HUES48 (cell line): ENCODE results near the gene ADGRF3.

Experiments
- H3K27ac ChIP-seq: one replicate; pipeline ENCODE4 v1.7.0; 2013; ENCODE audit warnings: low read depth, low read length, inconsistent platforms
- H3K27me3 ChIP-seq: 2 replicates; pipeline ENCODE4 v1.6.1; 2013; ENCODE audit warnings: mild to moderate bottlenecking, low read length; ENCODE audit not compliant: control insufficient read depth, insufficient read depth
- H3K36me3 ChIP-seq: 2 replicates; pipeline ENCODE4 v1.6.1; 2013; ENCODE audit warnings: low read length; ENCODE audit not compliant: control insufficient read depth, insufficient read depth
- H3K4me1 ChIP-seq: 2 replicates; pipeline ENCODE4 v1.6.1; 2013; ENCODE audit warnings: mild to moderate bottlenecking, low read length; ENCODE audit not compliant: control insufficient read depth, insufficient read depth
- H3K4me3 ChIP-seq: 2 replicates; pipeline ENCODE4 v1.5.1; 2013; ENCODE audit warnings: mild to moderate bottlenecking, low read depth, low read length
- H3K9ac ChIP-seq: 2 replicates; pipeline ENCODE4 v1.6.1; 2013; ENCODE audit warnings: mild to moderate bottlenecking, low read depth, low read length, moderate library complexity
- H3K9me3 ChIP-seq: 2 replicates; pipeline ENCODE4 v1.6.1; 2013; ENCODE audit warnings: low read length; ENCODE audit not compliant: control insufficient read depth, insufficient read depth

The ADGRF3 gene

DNA sequence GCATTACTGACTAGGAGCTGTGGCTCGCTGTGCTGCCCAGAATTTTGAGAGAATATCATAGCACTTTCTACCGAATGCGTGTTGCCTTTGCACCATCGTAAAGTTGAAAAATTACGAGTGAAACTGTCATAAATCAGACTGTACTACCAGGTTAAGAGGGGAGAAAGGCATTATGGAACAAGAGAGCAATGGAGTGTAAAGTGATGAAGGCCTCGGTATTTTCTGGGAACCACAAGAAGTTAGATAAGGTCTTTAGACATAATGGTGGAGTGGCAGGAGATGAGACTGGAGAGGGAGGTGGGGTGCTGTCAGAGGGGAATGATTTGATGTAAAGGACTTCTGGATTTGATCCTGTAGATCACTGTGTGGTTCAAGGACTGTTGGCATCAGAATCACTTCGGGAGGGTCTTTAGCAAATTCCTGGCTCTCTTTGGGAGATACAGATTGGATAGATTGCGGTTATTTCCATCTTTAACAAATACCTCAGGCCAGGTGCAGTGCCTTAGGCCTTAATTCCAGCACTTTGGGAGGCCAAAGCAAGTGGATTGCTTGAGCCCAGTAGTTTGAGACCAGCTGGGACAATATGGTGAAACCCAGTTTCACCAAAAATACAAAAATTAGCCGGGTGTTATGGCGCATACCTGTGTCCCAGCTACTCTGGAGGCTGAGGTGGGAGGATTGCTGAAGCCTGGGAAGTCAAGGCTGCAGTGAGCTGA is 4.9 kb upstream of the ADGRF3 start:
- no peak overlapping the region for H3K9ac ChIP-seq
- no peak overlapping the region for H3K27ac ChIP-seq
- H3K4me1 ChIP-seq, result peaks cover 29% of the 10 kb centered on the region
- H3K9me3 ChIP-seq, result no peaks in the 10 kb centered on the region
- peaks cover 5% of the 10 kb centered on the region for H3K36me3 ChIP-seq
- H3K27me3 ChIP-seq, result no peaks in the 10 kb centered on the region
- H3K4me3 ChIP-seq, result no peak overlapping the region

DNA sequence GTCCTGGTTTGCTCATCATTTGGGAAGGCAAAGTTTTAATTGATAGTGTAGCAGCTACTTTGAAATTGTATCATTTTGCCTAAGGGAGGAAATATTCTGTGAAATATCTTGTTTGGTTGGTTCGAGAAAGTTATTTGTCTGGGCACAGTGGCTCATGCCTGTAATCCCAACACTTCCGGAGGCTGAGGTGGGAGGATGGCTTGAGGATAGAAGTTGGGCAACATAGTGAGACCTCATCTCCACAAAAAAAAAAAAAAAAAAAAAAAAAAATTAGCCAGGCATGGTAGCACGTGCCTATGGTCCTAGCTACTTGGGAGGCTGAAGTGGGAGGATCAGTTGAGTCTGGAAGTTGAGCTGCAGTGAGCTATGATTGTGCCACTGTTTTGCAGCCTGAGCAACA is 3.1 kb upstream of the ADGRF3 start:
- Histone ChIP-seq H3K27me3 (no peaks in the 10 kb centered on the region), H3K4me3 (no peak overlapping the region), H3K27ac (no peak overlapping the region), H3K4me1 (peaks cover 20% of the 10 kb centered on the region), H3K9ac (no peak overlapping the region), H3K36me3 (peaks cover 4% of the 10 kb centered on the region), H3K9me3 (no peaks in the 10 kb centered on the region)

DNA sequence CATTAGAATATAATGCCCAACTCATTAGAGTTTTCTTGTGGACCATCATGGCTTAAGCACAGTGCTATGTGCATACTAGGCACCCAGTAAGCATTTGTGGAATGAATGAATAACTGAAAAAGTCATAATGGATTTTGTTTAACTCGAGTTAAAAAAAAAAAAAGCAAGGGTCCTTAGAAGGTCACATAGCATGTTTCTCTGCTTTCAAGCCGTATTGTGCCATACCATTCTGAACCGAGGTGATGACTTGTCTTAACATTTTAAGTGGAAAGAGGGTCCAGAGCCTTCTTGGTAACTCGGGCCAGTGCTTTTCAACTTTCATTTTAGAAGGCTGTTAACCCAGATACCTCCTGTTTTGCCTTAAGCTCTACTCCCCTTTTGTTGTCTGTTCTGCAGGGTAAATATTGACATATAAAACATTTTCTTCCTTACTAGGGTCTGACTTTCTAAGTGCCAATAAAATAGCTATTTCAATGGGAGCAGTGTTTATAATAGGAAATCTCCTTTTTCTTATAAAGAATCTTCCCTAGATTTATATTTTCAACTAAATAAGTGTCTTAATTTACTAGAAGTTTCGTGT is 787 bp upstream of the ADGRF3 start:
- H3K36me3 ChIP-seq, result no peaks in the 10 kb centered on the region; the same call in 1 of the 2 replicates
- no peak overlapping the region for H3K9ac ChIP-seq
- peak overlapping the region; percentile 78 for H3K4me3 ChIP-seq
- no peaks in the 10 kb centered on the region for H3K9me3 ChIP-seq
- H3K4me1 ChIP-seq, result peaks cover 20% of the 10 kb centered on the region
- no peaks in the 10 kb centered on the region for H3K27me3 ChIP-seq
- H3K27ac ChIP-seq, result no peak overlapping the region

DNA sequence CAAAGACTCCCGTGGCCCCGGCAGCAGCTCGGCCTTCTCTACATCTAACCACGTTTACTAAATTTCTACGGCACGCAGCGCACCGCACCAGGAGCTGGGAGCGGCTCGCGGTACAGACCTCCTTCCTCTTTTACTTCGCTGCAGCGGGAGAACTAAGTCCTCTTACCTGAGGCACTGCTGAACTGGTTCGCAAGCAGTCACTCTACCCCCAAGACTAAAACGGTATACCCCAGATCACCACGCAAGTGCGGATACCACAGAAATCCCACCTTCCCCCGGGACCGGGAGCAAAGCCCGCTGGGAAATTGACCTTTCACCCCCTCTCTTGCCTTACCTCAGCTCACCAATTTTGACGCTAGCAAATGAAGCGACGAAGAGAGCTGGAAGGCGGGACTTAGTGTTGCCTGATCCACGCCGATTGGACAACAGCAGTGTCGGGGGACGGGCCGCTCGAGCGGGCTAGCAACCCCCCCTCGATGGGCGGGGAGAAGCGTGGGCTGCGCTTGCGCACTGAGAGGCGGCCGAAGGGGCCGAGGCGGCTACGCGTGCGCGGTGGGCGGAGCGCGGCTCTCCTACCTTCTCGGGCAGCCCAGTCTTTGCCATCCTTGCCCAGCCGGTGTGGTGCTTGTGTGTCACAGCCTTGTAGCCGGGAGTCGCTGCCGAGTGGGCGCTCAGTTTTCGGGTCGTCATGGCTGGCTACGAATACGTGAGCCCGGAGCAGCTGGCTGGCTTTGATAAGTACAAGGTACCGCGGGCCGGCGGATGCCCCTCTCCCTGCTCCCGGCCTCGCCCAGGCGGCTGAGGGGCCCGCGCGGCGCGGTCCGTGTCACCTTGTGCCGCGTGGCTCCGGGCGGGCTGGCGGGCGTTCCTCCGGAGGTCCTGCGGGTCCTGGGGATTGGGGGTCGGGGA is 790 bp downstream of the ADGRF3 start, which contains the start of gene SELENOI:
TSS of gene SELENOI (plus strand) at position 599 of the 909 bp plus-strand sequence. CDS start at position 689, 90 bp downstream.
- Histone ChIP-seq H3K27me3 (no peaks in the 10 kb centered on the region), H3K36me3 (no peaks in the 10 kb centered on the region; the same call in 1 of the 2 replicates), H3K27ac (peak within 1 kb of the TSS; percentile 95), H3K4me3 (peak within 1 kb of the TSS; percentile 78), H3K9ac (peak within 1 kb of the TSS; percentile 84), H3K9me3 (no peaks in the 10 kb centered on the region), H3K4me1 (peaks cover 20% of the 10 kb centered on the region)

DNA sequence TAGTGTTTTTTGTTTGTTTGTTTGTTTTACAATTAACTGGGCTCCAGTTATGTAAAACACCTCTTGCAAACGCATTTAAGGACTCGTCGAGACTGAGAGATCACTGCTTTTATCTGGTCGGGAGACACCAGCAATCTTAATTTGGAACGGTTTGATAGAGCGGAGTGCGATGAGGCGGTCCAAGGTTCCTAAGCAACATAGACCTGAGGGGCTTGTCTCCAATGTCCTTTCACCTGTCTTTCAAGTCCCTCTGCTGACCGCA is 1.4 kb downstream of the ADGRF3 start:
- Histone ChIP-seq H3K36me3 (no peaks in the 10 kb centered on the region; the same call in 1 of the 2 replicates), H3K9ac (peak overlapping the region; percentile 84), H3K4me3 (peak overlapping the region; percentile 78), H3K27ac (peak overlapping the region; percentile 95), H3K27me3 (no peaks in the 10 kb centered on the region), H3K9me3 (no peaks in the 10 kb centered on the region), H3K4me1 (peaks cover 26% of the 10 kb centered on the region)

DNA sequence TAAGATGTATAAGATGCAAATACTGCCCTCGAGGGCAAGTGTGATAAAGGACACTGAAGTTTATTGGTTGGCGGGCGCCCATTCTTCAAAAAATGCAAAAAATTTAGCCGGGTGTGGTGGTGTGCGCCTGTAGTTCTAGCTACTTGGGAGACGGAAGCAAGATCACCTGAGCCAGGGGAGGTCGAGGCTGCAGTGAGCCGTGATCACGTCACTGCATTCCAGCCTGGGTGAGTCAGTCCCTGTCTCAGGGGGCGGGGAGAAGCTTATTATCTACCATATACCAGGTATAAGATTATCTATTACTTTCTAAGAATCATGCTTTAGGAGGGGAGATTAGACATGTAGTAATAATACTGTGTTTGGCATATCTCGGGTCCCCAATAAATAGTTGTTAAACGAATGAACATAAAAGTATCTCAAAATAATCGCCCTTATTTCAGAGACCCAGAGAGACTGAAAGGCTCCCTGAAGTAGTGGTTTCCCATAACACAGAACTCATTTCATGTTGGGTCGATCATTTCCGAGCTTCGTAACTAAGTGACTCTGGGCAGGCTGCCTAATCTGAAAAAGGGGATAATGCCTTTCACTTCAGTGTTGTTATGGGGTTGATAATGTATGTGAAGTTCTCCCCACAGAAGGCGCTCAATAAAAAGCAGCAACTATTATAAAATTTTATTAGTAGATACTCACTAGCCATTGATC is 1.9 kb downstream of the ADGRF3 start:
- Histone ChIP-seq H3K27ac (peak overlapping the region; percentile 95), H3K9me3 (no peaks in the 10 kb centered on the region), H3K9ac (peak overlapping the region; percentile 84), H3K4me1 (peaks cover 31% of the 10 kb centered on the region), H3K36me3 (no peaks in the 10 kb centered on the region; the same call in 1 of the 2 replicates), H3K27me3 (no peaks in the 10 kb centered on the region), H3K4me3 (peak overlapping the region; percentile 78)

DNA sequence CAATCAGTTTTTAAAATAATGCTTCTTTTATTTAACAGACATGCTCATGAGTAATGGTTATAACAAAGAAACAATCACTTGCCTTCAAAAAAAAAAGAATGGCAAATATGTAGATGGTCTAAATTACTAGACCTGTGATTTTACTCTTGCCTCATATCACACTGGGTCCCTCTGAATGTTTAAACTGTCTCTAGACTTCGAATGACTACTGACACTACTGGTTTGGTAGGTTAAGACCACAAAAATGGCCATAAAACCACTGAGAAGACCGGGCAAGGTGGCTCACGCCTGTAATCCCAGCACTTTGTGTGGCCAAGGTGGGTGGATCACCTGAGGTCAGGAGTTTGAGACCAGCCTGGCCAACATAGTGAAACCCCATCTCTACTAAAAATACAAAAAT is 5.8 kb downstream of the ADGRF3 start:
- no peak overlapping the region for H3K4me3 ChIP-seq
- H3K9ac ChIP-seq, result no peak overlapping the region
- no peaks in the 10 kb centered on the region for H3K36me3 ChIP-seq
- H3K4me1 ChIP-seq, result peaks cover 19% of the 10 kb centered on the region
- peak overlapping the region; percentile 75 for H3K27ac ChIP-seq
- no peaks in the 10 kb centered on the region for H3K27me3 ChIP-seq
- H3K9me3 ChIP-seq, result no peaks in the 10 kb centered on the region

DNA sequence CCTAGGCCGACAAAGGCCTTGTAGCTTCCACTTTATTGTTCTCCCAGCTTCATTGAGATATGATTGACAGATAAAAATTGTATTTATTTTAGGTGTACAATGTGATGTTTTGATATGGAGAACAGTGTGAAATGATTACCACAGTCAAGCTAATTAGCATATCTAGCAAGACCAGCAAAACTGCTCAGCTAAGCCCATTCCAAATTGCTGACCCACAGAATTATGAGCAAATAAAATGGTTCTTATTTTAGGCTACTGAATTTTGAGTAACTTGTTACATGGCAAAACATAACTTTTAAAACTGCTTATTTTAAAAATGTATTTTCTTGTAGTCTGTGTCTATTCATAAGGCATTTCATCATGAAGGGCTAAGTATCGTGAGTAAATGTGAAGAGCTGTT is 9.3 kb downstream of the ADGRF3 start:
- no peak overlapping the region for H3K4me3 ChIP-seq
- no peaks in the 10 kb centered on the region for H3K27me3 ChIP-seq
- H3K4me1 ChIP-seq, result peaks cover 21% of the 10 kb centered on the region
- no peak overlapping the region for H3K27ac ChIP-seq
- no peak overlapping the region for H3K9ac ChIP-seq
- H3K9me3 ChIP-seq, result no peaks in the 10 kb centered on the region
- no peaks in the 10 kb centered on the region for H3K36me3 ChIP-seq

DNA sequence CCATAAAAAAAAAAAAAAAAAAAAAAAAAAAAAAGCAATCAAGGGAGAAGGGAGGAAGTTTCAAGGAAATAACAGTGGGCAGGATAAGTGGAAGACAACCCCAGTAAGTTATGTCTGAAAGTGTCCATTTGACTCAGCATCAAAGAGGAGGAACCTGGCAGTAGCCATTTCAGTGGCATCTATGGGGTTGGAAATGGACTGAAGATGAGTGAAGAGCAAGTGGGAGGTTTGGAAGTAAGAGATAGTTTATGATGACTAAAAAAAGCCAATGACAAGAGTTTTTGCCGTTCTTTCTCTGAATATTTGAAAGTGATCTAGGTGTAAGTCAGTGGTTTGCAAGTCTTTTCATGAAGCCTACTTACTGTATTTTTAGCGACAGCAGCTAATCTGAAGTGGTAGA is 9.9 kb downstream of the ADGRF3 start:
- Histone ChIP-seq H3K9me3 (no peaks in the 10 kb centered on the region), H3K27me3 (no peaks in the 10 kb centered on the region), H3K9ac (no peak overlapping the region), H3K36me3 (no peaks in the 10 kb centered on the region), H3K4me3 (no peak overlapping the region), H3K27ac (no peak overlapping the region), H3K4me1 (peaks cover 21% of the 10 kb centered on the region)

DNA sequence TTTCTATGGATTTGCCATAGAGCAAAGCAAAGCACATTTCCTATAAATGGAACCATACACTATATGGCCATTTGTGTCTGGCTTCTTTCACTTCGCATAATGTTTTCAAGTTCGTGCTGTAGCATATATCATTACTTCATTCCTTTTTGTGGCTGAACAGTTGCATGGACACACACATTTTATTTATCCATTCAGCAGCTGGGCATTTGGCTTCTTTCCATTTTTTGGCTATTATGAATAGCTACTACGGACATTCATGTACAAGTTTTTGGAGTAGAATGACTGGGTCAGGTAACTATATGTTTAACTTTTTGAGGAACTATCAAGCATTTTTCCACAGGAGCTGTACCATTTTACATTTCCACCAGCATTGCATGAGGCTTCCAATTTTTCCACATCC is 11.4 kb downstream of the ADGRF3 start:
- Histone ChIP-seq H3K9ac (no peak overlapping the region), H3K27ac (no peak overlapping the region), H3K9me3 (no peaks in the 10 kb centered on the region), H3K4me3 (no peak overlapping the region), H3K4me1 (peaks cover 16% of the 10 kb centered on the region), H3K27me3 (no peaks in the 10 kb centered on the region), H3K36me3 (no peaks in the 10 kb centered on the region)
